Thyroid gland (tissue), 4 donors: ENCODE results near the gene DENND1B.

ENCODE experiments used
- POLR2A ChIP-seq, 2 donors: fragments of 450-650 bp; IDR thresholded peaks; one replicate each; pipeline ENCODE4 v1.6.1; 2017; ENCODE audit warnings: antibody characterized with exemption in 2 of 2, mild to moderate bottlenecking in 2 of 2, moderate library complexity in 1 of 2
- TF ChIP-seq, protein P1 (sequence below), 6 experiments: fragments of 200-600 bp in 3 of 6; fragments of 450-650 bp in 3 of 6; sonication (generic) in 3 of 6; IDR thresholded peaks; one replicate each; pipeline ENCODE4 v1.5.1; 2016 to 2019; ENCODE audit warnings: antibody characterized with exemption in 6 of 6, mild to moderate bottlenecking in 2 of 6, inconsistent platforms in 1 of 6, moderate library complexity in 1 of 6

DNA sequence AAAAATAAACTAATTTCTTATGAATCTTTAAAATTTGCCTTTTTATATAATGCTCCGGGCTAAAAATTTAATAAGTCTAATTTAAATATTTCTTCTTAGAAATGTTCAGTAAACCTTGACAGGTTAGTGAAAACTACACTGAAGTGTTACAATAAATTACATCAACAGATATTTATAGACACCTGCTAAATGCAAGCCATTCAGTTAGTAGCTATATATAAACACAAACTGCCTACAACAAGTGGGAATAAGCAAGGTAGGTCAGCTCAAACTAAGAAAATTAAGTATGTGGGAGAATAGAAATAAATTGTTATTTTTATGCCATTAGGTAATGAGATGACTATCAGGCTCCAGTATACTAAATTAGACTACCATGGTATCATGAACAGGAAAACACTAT is 215.6 kb downstream of the DENND1B start:
- TF ChIP-seq, protein P1, sequence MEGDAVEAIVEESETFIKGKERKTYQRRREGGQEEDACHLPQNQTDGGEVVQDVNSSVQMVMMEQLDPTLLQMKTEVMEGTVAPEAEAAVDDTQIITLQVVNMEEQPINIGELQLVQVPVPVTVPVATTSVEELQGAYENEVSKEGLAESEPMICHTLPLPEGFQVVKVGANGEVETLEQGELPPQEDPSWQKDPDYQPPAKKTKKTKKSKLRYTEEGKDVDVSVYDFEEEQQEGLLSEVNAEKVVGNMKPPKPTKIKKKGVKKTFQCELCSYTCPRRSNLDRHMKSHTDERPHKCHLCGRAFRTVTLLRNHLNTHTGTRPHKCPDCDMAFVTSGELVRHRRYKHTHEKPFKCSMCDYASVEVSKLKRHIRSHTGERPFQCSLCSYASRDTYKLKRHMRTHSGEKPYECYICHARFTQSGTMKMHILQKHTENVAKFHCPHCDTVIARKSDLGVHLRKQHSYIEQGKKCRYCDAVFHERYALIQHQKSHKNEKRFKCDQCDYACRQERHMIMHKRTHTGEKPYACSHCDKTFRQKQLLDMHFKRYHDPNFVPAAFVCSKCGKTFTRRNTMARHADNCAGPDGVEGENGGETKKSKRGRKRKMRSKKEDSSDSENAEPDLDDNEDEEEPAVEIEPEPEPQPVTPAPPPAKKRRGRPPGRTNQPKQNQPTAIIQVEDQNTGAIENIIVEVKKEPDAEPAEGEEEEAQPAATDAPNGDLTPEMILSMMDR (IDR thresholded peaks at IDR 0.05), result no peak
- TF ChIP-seq POLR2A (IDR thresholded peaks at IDR 0.05), result no peak
